Measurements from ENCODE around the gene ILF2. TPM values are rescaled to one million over a fixed set of nuclear protein-coding genes. Genes with fewer than 3 reads are reported as not detected.

ILF2 gene
- total and polyA plus RNA-seq, 2 of the 13 experiments (the other 11 are each of a cell fraction or from before 2014, with no cell fraction given): 292 to 366 TPM

GRCh38 chr1:153679337-153680119 is 8.7 kb upstream of the ILF2 start (continued):
- TF ChIP-seq, protein P1, sequence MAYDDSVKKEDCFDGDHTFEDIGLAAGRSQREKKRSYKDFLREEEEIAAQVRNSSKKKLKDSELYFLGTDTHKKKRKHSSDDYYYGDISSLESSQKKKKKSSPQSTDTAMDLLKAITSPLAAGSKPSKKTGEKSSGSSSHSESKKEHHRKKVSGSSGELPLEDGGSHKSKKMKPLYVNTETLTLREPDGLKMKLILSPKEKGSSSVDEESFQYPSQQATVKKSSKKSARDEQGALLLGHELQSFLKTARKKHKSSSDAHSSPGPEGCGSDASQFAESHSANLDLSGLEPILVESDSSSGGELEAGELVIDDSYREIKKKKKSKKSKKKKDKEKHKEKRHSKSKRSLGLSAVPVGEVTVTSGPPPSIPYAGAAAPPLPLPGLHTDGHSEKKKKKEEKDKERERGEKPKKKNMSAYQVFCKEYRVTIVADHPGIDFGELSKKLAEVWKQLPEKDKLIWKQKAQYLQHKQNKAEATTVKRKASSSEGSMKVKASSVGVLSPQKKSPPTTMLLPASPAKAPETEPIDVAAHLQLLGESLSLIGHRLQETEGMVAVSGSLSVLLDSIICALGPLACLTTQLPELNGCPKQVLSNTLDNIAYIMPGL (CRISPR knock-in tag; IDR thresholded peaks at IDR 0.05; ENCODE audit: borderline replicate concordance in 1 of 2, low read depth in 1 of 2): peak in 1 of 2 experiments; percentile 39; a peak in 1 of 4 replicates
- TF ChIP-seq ZBTB10 (CRISPR knock-in tag; IDR thresholded peaks at IDR 0.05; ENCODE audit: borderline replicate concordance) (0 out of 2 replicates have a peak, but pooled peaks have one; percentile 37), ZNF317 (CRISPR knock-in tag; IDR thresholded peaks at IDR 0.05) (no peak), RBM39 (IDR thresholded peaks at IDR 0.05; ENCODE audit: low read depth, low read length, poor library complexity, severe bottlenecking) (no peak), ZNF775 (CRISPR knock-in tag; IDR thresholded peaks at IDR 0.05; ENCODE audit: borderline replicate concordance) (no peak), MED8 (CRISPR knock-in tag; IDR thresholded peaks at IDR 0.05; ENCODE audit: insufficient replicate concordance) (no peak), REL (CRISPR knock-in tag; conservative IDR thresholded peaks at IDR 0.05) (0 out of 2 replicates have a peak, but pooled peaks have one; percentile 13), PRPF4 (IDR thresholded peaks at IDR 0.05; ENCODE audit: low read depth, low read length, poor library complexity, severe bottlenecking) (no peak), CEBPZ (IDR thresholded peaks at IDR 0.05; ENCODE audit: low read length) (no peak), ZNF501 (CRISPR knock-in tag; IDR thresholded peaks at IDR 0.05) (no peak), ZNF44 (CRISPR knock-in tag; IDR thresholded peaks at IDR 0.05) (0 out of 2 replicates have a peak, but pooled peaks have one; percentile 42), ZFY (CRISPR knock-in tag; IDR thresholded peaks at IDR 0.05) (peak; percentile 32; the same call in 1 of the 2 replicates), SAP130 (CRISPR knock-in tag; IDR thresholded peaks at IDR 0.05; ENCODE audit: low read depth) (no peak), FOSL1 (CRISPR knock-in tag; IDR thresholded peaks at IDR 0.05; ENCODE audit: borderline replicate concordance) (no peak), SMAD9 (CRISPR knock-in tag; IDR thresholded peaks at IDR 0.05) (no peak), ZBTB1 (CRISPR knock-in tag; IDR thresholded peaks at IDR 0.05; ENCODE audit: borderline replicate concordance) (no peak), ZNF30 (CRISPR knock-in tag; IDR thresholded peaks at IDR 0.05) (no peak), ZNF878 (CRISPR knock-in tag; IDR thresholded peaks at IDR 0.05) (no peak), NFIB (CRISPR knock-in tag; IDR thresholded peaks at IDR 0.05; ENCODE audit: borderline replicate concordance) (no peak), ZNF296 (CRISPR knock-in tag; conservative IDR thresholded peaks at IDR 0.05) (0 out of 2 replicates have a peak, but pooled peaks have one; percentile 56), XBP1 (CRISPR knock-in tag; IDR thresholded peaks at IDR 0.05) (no peak)
